Measurements from ENCODE around the gene MT1E.

MT1E gene

GRCh38 chr16:56636616-56637413 is 11.2 kb downstream of the MT1E start:
- Histone ChIP-seq H3K4me2 (ENCODE audit: low read length) (no peak overlapping the region), H3K9me3 (ENCODE audit: control insufficient read depth, insufficient read depth, low read length) (no peaks in the 10 kb centered on the region), H3K79me2 (ENCODE audit: control insufficient read depth, low read length) (no peaks in the 10 kb centered on the region), H3K27ac (ENCODE audit: low read depth, low read length) (no peak overlapping the region), H3K27me3 (ENCODE audit: control insufficient read depth, low read length) (peaks cover 69% of the 10 kb centered on the region), H3K36me3 (ENCODE audit: control insufficient read depth, low read length) (no peaks in the 10 kb centered on the region), H4K20me1 (ENCODE audit: control insufficient read depth, insufficient read depth, low read depth, low read length) (no peaks in the 10 kb centered on the region), H3K4me1 (ENCODE audit: control insufficient read depth, low read length) (no peaks in the 10 kb centered on the region), H3F3A (ENCODE audit: control insufficient read depth, insufficient read depth) (no peaks in the 10 kb centered on the region), H3K4me3 (ENCODE audit: low read length) (no peak overlapping the region), H3K9me2 (replicated peaks; ENCODE audit: control insufficient read depth, low read length) (no peaks in the 10 kb centered on the region)
- TF ChIP-seq, protein P1, sequence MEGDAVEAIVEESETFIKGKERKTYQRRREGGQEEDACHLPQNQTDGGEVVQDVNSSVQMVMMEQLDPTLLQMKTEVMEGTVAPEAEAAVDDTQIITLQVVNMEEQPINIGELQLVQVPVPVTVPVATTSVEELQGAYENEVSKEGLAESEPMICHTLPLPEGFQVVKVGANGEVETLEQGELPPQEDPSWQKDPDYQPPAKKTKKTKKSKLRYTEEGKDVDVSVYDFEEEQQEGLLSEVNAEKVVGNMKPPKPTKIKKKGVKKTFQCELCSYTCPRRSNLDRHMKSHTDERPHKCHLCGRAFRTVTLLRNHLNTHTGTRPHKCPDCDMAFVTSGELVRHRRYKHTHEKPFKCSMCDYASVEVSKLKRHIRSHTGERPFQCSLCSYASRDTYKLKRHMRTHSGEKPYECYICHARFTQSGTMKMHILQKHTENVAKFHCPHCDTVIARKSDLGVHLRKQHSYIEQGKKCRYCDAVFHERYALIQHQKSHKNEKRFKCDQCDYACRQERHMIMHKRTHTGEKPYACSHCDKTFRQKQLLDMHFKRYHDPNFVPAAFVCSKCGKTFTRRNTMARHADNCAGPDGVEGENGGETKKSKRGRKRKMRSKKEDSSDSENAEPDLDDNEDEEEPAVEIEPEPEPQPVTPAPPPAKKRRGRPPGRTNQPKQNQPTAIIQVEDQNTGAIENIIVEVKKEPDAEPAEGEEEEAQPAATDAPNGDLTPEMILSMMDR (IDR thresholded peaks at IDR 0.05; ENCODE audit: low read depth, low read length, poor library complexity, severe bottlenecking) = no peak
- no peak for TF ChIP-seq EZH2phosphoT487 (IDR thresholded peaks at IDR 0.05; ENCODE audit: borderline replicate concordance, low read length)

DNA sequence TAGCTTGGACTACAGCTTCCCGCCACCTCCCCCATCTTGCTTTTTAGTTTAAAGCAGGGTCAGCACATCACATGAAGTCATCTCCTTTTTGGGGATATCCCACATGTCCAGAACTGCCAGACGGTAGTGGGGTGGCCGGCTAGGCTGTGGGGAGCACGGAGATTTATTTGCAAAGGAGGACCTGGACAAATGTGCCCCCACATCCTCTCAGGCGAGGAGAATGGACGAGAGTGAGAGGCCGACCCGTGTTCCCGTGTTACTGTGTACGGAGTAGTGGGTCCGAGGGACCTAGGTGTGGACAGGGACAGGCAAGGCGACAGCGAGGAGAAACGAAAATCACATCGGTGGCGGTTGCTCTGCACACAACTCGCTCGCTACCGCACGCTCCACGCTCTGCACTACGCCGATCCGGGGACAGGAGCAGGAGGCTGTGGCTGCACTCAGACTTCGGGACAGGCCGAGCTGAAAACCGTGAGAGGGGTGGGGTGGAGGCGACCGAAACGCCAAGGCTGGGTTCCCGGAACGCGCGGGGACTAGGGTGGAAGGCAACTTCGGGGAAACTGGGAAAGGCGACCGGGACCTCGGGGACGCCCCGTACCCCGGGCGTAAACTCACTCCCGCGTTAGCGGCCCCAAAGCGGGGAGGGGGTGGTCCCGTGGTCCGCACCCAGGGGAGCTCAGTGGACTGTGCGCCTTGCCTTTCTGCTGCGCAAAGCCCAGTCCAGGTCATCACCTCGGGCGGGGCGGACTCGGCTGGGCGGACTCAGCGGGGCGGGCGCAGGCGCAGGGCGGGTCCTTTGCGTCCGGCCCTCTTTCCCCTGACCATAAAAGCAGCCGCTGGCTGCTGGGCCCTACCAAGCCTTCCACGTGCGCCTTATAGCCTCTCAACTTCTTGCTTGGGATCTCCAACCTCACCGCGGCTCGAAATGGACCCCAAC is 12.5 kb downstream of the MT1E start, which contains the start of gene MT1A:
TSS of gene MT1A (plus strand) at position 853 of the 937 bp plus-strand sequence. CDS start at position 926, 73 bp downstream.
- H3K27me3 ChIP-seq (ENCODE audit: control insufficient read depth, low read length) = peaks cover 70% of the 10 kb centered on the region
- TF ChIP-seq, protein P1 (IDR thresholded peaks at IDR 0.05; ENCODE audit: low read depth, low read length, poor library complexity, severe bottlenecking) = no peak
- TF ChIP-seq EZH2phosphoT487 (IDR thresholded peaks at IDR 0.05; ENCODE audit: borderline replicate concordance, low read length) = no peak

DNA sequence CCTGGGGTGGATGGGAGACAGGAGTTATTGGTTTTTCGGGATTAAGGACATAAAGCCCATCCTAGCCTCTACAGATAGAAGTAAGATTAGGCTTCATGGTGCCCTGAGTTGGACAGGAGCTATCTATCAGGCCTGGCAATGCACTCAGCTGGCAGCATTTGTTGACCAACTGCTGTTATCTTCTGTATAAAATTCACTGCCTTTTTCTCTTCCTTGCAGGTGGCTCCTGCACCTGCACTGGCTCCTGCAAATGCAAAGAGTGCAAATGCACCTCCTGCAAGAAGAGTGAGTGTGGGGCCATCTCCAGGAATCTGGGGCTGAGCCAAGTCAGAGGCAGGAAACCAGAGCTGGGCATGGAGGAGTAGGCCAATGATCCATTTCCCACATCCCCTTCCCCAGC is 13.5 kb downstream of the MT1E start:
- no peak overlapping the region for H3K4me2 ChIP-seq (ENCODE audit: low read length)

More for the DNA sequence above, 12.5 kb downstream of the MT1E start, which contains the start of gene MT1A:
- H4K20me1 ChIP-seq (ENCODE audit: control insufficient read depth, insufficient read depth, low read depth, low read length) = no peaks in the 10 kb centered on the region
- H3K27ac ChIP-seq (ENCODE audit: low read depth, low read length) = no peak within 1 kb of the TSS
- no peaks in the 10 kb centered on the region for H3K9me3 ChIP-seq (ENCODE audit: control insufficient read depth, insufficient read depth, low read length)
- no peaks in the 10 kb centered on the region for H3F3A ChIP-seq (ENCODE audit: control insufficient read depth, insufficient read depth)
- H3K4me2 ChIP-seq (ENCODE audit: low read length) = no peak within 1 kb of the TSS
- no peak within 1 kb of the TSS for H3K4me3 ChIP-seq (ENCODE audit: low read length)
- H3K4me1 ChIP-seq (ENCODE audit: control insufficient read depth, low read length) = no peaks in the 10 kb centered on the region
- no peaks in the 10 kb centered on the region for H3K79me2 ChIP-seq (ENCODE audit: control insufficient read depth, low read length)
- no peaks in the 10 kb centered on the region for H3K36me3 ChIP-seq (ENCODE audit: control insufficient read depth, low read length)
- H3K9me2 ChIP-seq (replicated peaks; ENCODE audit: control insufficient read depth, low read length) = no peaks in the 10 kb centered on the region

More for the DNA sequence above, 13.5 kb downstream of the MT1E start:
- TF ChIP-seq, protein P1 (IDR thresholded peaks at IDR 0.05; ENCODE audit: low read depth, low read length, poor library complexity, severe bottlenecking) = no peak
- TF ChIP-seq EZH2phosphoT487 (IDR thresholded peaks at IDR 0.05; ENCODE audit: borderline replicate concordance, low read length) = no peak
- no peaks in the 10 kb centered on the region for H3K9me2 ChIP-seq (replicated peaks; ENCODE audit: control insufficient read depth, low read length)
- no peaks in the 10 kb centered on the region for H3K9me3 ChIP-seq (ENCODE audit: control insufficient read depth, insufficient read depth, low read length)
- H3K4me1 ChIP-seq (ENCODE audit: control insufficient read depth, low read length) = no peaks in the 10 kb centered on the region
- H3K4me3 ChIP-seq (ENCODE audit: low read length) = no peak overlapping the region
- no peaks in the 10 kb centered on the region for H3F3A ChIP-seq (ENCODE audit: control insufficient read depth, insufficient read depth)
- no peak overlapping the region for H3K27ac ChIP-seq (ENCODE audit: low read depth, low read length)
- H4K20me1 ChIP-seq (ENCODE audit: control insufficient read depth, insufficient read depth, low read depth, low read length) = no peaks in the 10 kb centered on the region
- no peaks in the 10 kb centered on the region for H3K79me2 ChIP-seq (ENCODE audit: control insufficient read depth, low read length)
- peaks cover 70% of the 10 kb centered on the region for H3K27me3 ChIP-seq (ENCODE audit: control insufficient read depth, low read length)
- no peaks in the 10 kb centered on the region for H3K36me3 ChIP-seq (ENCODE audit: control insufficient read depth, low read length)

Data from DOHH2 (cell line).